H1 (cell line): Measurements from ENCODE around the gene SCFD1. TPM values are rescaled to one million over a fixed set of nuclear protein-coding genes. Genes with fewer than 3 reads are reported as not detected.
A peak's percentile ranks its signal among the peaks of the same experiment; 100 is the strongest.

Experiments
- CTCF ChIA-PET: fragments of 300-600 bp; sonication (Branson Sonifier 250); formaldehyde crosslinking; loops from one replicate; lab custom pipeline; 2021; ENCODE audit not compliant: partially characterized antibody; lab: Charles Lee
- POLR2A ChIA-PET: fragments of 300-600 bp; sonication (Branson Sonifier 250); formaldehyde crosslinking; loops from one replicate; lab custom pipeline; 2021; ENCODE audit warnings: inconsistent platforms; ENCODE audit not compliant: partially characterized antibody; lab: Charles Lee
- DNase-seq, 2 experiments: peaks; one replicate each; pipeline versions ENCODE4 v3.0.0 to v3.0.0-alpha.2; 2010 to 2022; ENCODE audit warnings: low spot score in 2 of 2, low read depth in 1 of 2, mixed read lengths in 1 of 2
- FAIRE-seq: peaks from 2 replicates; lab custom pipeline; 2011; peaks lifted over from hg19 to GRCh38; lab: Jason Lieb, UNC
- H2AFZ ChIP-seq: 2 replicates; pipeline ENCODE4 v1.8.1; 2012; ENCODE audit warnings: low read length, inconsistent platforms
- H2AK5ac ChIP-seq: 2 replicates; pipeline ENCODE4 v1.6.1; 2013; ENCODE audit warnings: low read depth, low read length
- H2BK120ac ChIP-seq: replicated peaks from 2 replicates; pipeline ENCODE3; 2013; ENCODE audit warnings: low read depth, low read length, inconsistent platforms
- H2BK12ac ChIP-seq: 2 replicates; pipeline ENCODE4 v1.6.1; 2013; ENCODE audit warnings: low read depth, low read length
- H2BK15ac ChIP-seq: 2 replicates; pipeline ENCODE4 v1.6.1; 2013; ENCODE audit warnings: low read length
- H2BK20ac ChIP-seq: 2 replicates; pipeline ENCODE4 v1.6.1; 2013; ENCODE audit warnings: low read length
- H2BK5ac ChIP-seq: 2 replicates; pipeline ENCODE4 v1.6.1; 2013; ENCODE audit warnings: low read depth, low read length
- H3K14ac ChIP-seq: 2 replicates; pipeline ENCODE4 v1.6.1; 2013; ENCODE audit warnings: inconsistent platforms; ENCODE audit not compliant: insufficient read length
- H3K18ac ChIP-seq: 2 replicates; pipeline ENCODE4 v1.6.1; 2013; ENCODE audit warnings: low read length; ENCODE audit errors: extremely low read depth
- H3K23ac ChIP-seq: 2 replicates; pipeline ENCODE4 v1.6.1; 2013; ENCODE audit warnings: inconsistent platforms; ENCODE audit not compliant: insufficient read length
- H3K23me2 ChIP-seq: 2 replicates; pipeline ENCODE4 v1.6.1; 2013; ENCODE audit warnings: low read depth, low read length
- H3K27ac ChIP-seq: 2 replicates; pipeline ENCODE4 v1.6.1; 2011; ENCODE audit warnings: low read depth, low read length, inconsistent platforms
- H3K27me3 ChIP-seq, 4 experiments: replicated peaks in 1 of 4; 1 replicate in 1 of 4; 2 replicates in 3 of 4; pipeline versions ENCODE4 v1.6.1 to v1.8.1; 2011 to 2013; ENCODE audit warnings: low read length in 3 of 4, mild to moderate bottlenecking in 3 of 4, inconsistent platforms in 2 of 4, mixed read lengths in 2 of 4, moderate library complexity in 1 of 4; ENCODE audit not compliant: control insufficient read depth in 3 of 4, insufficient read depth in 3 of 4; ENCODE audit errors: extremely low read depth in 1 of 4
- H3K36me3 ChIP-seq, 4 experiments: 2 replicates each; pipeline versions ENCODE4 v1.6.1 to v1.8.1; 2011 to 2013; ENCODE audit warnings: mild to moderate bottlenecking in 4 of 4, low read length in 3 of 4, moderate library complexity in 2 of 4, control low read depth in 1 of 4, inconsistent platforms in 1 of 4; ENCODE audit not compliant: insufficient read depth in 4 of 4, control insufficient read depth in 2 of 4
- H3K4ac ChIP-seq: replicated peaks from 2 replicates; pipeline ENCODE3; 2013; ENCODE audit warnings: low read length, low read depth, mixed read lengths, inconsistent platforms; ENCODE audit not compliant: insufficient read length
- H3K4me1 ChIP-seq, 4 experiments: replicated peaks in 1 of 4; 1 replicate in 1 of 4; 2 replicates in 3 of 4; pipeline versions ENCODE4 v1.6.1 to v1.8.1; 2011 to 2013; ENCODE audit warnings: low read length in 3 of 4, inconsistent platforms in 2 of 4, mixed read lengths in 1 of 4; ENCODE audit not compliant: insufficient read depth in 4 of 4, control insufficient read depth in 3 of 4
- H3K4me2 ChIP-seq, 2 experiments: 2 replicates each; pipeline versions ENCODE4 v1.6.1 to v1.8.1; 2011 to 2013; ENCODE audit warnings: low read depth in 2 of 2, low read length in 2 of 2, control low read depth in 1 of 2, inconsistent platforms in 1 of 2, mild to moderate bottlenecking in 1 of 2; ENCODE audit not compliant: insufficient read depth in 1 of 2
- H3K4me3 ChIP-seq, 4 experiments: fragments of 200-600, 300-600 bp in 1 of 4; sonication (generic), shearing (Covaris generic), sonication (Bioruptor Twin) in 1 of 4; 2 replicates each; pipeline versions ENCODE4 v1.5.1 to v1.8.1; 2011 to 2016; ENCODE audit warnings: low read length in 4 of 4, low read depth in 3 of 4, control low read depth in 2 of 4, inconsistent platforms in 2 of 4, mild to moderate bottlenecking in 2 of 4, mixed read lengths in 1 of 4, moderate library complexity in 1 of 4; ENCODE audit not compliant: insufficient read depth in 2 of 4; ENCODE audit errors: extremely low read depth in 1 of 4
- H3K56ac ChIP-seq: replicated peaks from 2 replicates; pipeline ENCODE3; 2013; ENCODE audit warnings: low read depth, mild to moderate bottlenecking, mixed read lengths, low read length, inconsistent platforms; ENCODE audit not compliant: insufficient read length
- H3K79me1 ChIP-seq: 2 replicates; pipeline ENCODE4 v1.6.1; 2013; ENCODE audit warnings: low read depth, low read length, control low read depth
- H3K79me2 ChIP-seq, 2 experiments: 2 replicates each; pipeline versions ENCODE4 v1.6.1 to v1.8.1; 2012 to 2013; ENCODE audit warnings: low read length in 2 of 2, mild to moderate bottlenecking in 2 of 2, inconsistent platforms in 1 of 2; ENCODE audit not compliant: insufficient read depth in 2 of 2, control insufficient read depth in 1 of 2
- H3K9ac ChIP-seq, 4 experiments: replicated peaks in 1 of 4; 1 replicate in 1 of 4; 2 replicates in 3 of 4; pipeline versions ENCODE4 v1.6.1 to v1.8.1; 2011 to 2013; ENCODE audit warnings: low read depth in 3 of 4, low read length in 3 of 4, control low read depth in 2 of 4, mild to moderate bottlenecking in 2 of 4, moderate library complexity in 2 of 4, inconsistent platforms in 1 of 4; ENCODE audit errors: extremely low read depth in 1 of 4
- H3K9me3 ChIP-seq, 2 experiments: 2 replicates each; pipeline versions ENCODE4 v1.6.1 to v1.8.1; 2012 to 2013; ENCODE audit warnings: mild to moderate bottlenecking in 2 of 2, moderate library complexity in 2 of 2, control low read depth in 1 of 2, inconsistent platforms in 1 of 2, low read depth in 1 of 2, low read length in 1 of 2, mixed read lengths in 1 of 2; ENCODE audit not compliant: insufficient read depth in 2 of 2
- H4K20me1 ChIP-seq, 2 experiments: replicated peaks in 1 of 2; 2 replicates each; pipeline versions ENCODE3 to v1.8.1; 2011 to 2013; ENCODE audit warnings: inconsistent platforms in 2 of 2, low read length in 2 of 2, mild to moderate bottlenecking in 1 of 2; ENCODE audit not compliant: insufficient read depth in 2 of 2, control insufficient read depth in 1 of 2
- H4K5ac ChIP-seq: 2 replicates; pipeline ENCODE4 v1.6.1; 2013; ENCODE audit warnings: low read length, low read depth, mixed read lengths, inconsistent platforms; ENCODE audit not compliant: insufficient read length
- H4K8ac ChIP-seq: 2 replicates; pipeline ENCODE4 v1.8.0; 2013; ENCODE audit warnings: mild to moderate bottlenecking, moderate library complexity, low read length, inconsistent platforms; ENCODE audit not compliant: insufficient read depth; ENCODE audit errors: extremely low read depth
- H4K91ac ChIP-seq: replicated peaks from 2 replicates; pipeline ENCODE3; 2013; ENCODE audit warnings: low read length, mixed read lengths, inconsistent platforms; ENCODE audit not compliant: insufficient read length
- BACH1 ChIP-seq: IDR thresholded peaks from 2 replicates; pipeline ENCODE4 v1.6.1; 2012; ENCODE audit warnings: low read length, improper control_type of control experiment
- CREB1 ChIP-seq: IDR thresholded peaks from 2 replicates; pipeline ENCODE4 v1.6.1; 2012; ENCODE audit warnings: inconsistent platforms
- EGR1 ChIP-seq: IDR thresholded peaks from 2 replicates; pipeline ENCODE4 v1.6.1; 2011; ENCODE audit warnings: low read depth, low read length, borderline replicate concordance
- HDAC6 ChIP-seq: IDR thresholded peaks from one replicate; pipeline ENCODE4 v1.7.1; 2012; ENCODE audit warnings: low read depth, mild to moderate bottlenecking, inconsistent platforms, low read length, moderate library complexity
- JUN ChIP-seq: IDR thresholded peaks from 2 replicates; pipeline ENCODE4 v1.6.1; 2011; ENCODE audit warnings: low read depth, mild to moderate bottlenecking, improper control_type of control experiment, low read length
- PHF8 ChIP-seq: fragments of 200-600 bp; sonication (generic); conservative IDR thresholded peaks from 2 replicates; pipeline ENCODE4 v1.7.1; 2012; ENCODE audit warnings: low read depth, mild to moderate bottlenecking, inconsistent platforms, low read length, moderate library complexity
- SIX5 ChIP-seq: IDR thresholded peaks from 2 replicates; pipeline ENCODE4 v1.6.1; 2011; ENCODE audit warnings: mild to moderate bottlenecking, low read depth, low read length
- SRF ChIP-seq: IDR thresholded peaks from 2 replicates; pipeline ENCODE4 v1.6.1; 2011; ENCODE audit warnings: mild to moderate bottlenecking, low read depth, low read length, moderate library complexity
- TEAD4 ChIP-seq: IDR thresholded peaks from 2 replicates; pipeline ENCODE4 v1.6.1; 2012; ENCODE audit warnings: low read depth, low read length, inconsistent platforms, mixed read lengths
- WGBS, 2 experiments: shearing (Covaris generic) in 1 of 2; methylation state at CpG; one replicate each; pipeline versions ENCODE4 v1.1.6 to v1.1.7; 2013 to 2015; ENCODE audit warnings: low lambda C conversion rate in 2 of 2, mixed read lengths in 2 of 2, inconsistent platforms in 1 of 2, low coverage in 1 of 2, missing lambda C conversion rate in 1 of 2; ENCODE audit not compliant: insufficient replicate concordance in 2 of 2, insufficient coverage in 1 of 2, insufficient read length in 1 of 2; ENCODE audit errors: extremely low coverage in 1 of 2, missing lambda C conversion rate in 1 of 2; 5-methylcytosine and 5-hydroxymethylcytosine counted together
- polyA plus RNA-seq, 7 experiments: library from polyadenylated mRNA; depleted of rRNA in 3 of 7; stranded (reverse) in 5 of 7; unstranded in 2 of 7; fragments of >200 nt in 5 of 7; fragments of 200-250 nt in 2 of 7; gene quantifications; 1 replicate in 5 of 7; 2 replicates in 1 of 7; 4 replicates in 1 of 7; pipeline versions ENCODE4 v1.2.1 to v1.2.3, GENCODE V29; 2011 to 2013; ENCODE audit warnings: missing spikeins in 2 of 7, mixed read lengths in 2 of 7
- total RNA-seq: library from RNA; stranded (reverse); fragmentation: NEBNext Ultra II Directional; extraction: Animal tissue kit (Norgen Biotek cat#: 25700); gene quantifications from 2 replicates; pipeline ENCODE4 v1.2.1, GENCODE V29; 2021
- TF ChIP-seq, protein P1 (sequence below): IDR thresholded peaks from 2 replicates; pipeline ENCODE4 v1.6.1; 2011; ENCODE audit warnings: low read length, improper control_type of control experiment
- TF ChIP-seq, protein P2 (sequence below): IDR thresholded peaks from 2 replicates; pipeline ENCODE4 v1.6.1; 2012; ENCODE audit warnings: inconsistent platforms

Gene SCFD1
- total and polyA plus RNA-seq, 2 of the 8 experiments (the other 6 are each of a cell fraction or from before 2014, with no cell fraction given): 32.8 to 64.5 TPM

DNA sequence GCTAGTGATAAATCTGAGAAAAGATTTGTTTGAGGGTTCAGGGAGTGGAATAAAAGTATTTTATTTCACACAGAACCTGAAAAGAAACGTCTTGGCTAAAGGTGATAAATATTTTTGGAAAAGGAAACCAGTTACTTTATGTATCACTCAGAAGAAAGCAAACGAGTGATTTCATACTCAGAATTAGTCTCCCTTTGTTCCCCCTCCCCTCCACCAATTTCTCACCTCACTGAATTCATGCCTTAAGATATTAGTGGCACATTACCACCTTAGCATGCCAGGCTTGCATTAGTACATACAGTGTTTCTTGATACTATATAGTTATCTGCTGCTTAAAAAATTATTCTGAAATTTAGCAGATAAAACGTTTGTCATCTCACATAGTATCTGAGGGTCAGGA is 35.0 kb upstream of the SCFD1 start:
- Histone ChIP-seq H2AK5ac (no peak overlapping the region), H2BK120ac (no peak overlapping the region), H3K79me2 (peaks cover 11 to 73% of the 10 kb centered on the region in 2 experiments), H4K8ac (no peak overlapping the region), H3K79me1 (no peaks in the 10 kb centered on the region; the same call in 1 of the 2 replicates), H3K56ac (no peak overlapping the region), H2AFZ (no peak overlapping the region), H3K23ac (no peak overlapping the region), H2BK5ac (no peak overlapping the region), H3K23me2 (no peaks in the 10 kb centered on the region), H3K4me3 (no peak overlapping the region), H4K5ac (no peak overlapping the region), H2BK20ac (no peak overlapping the region), H2BK12ac (no peak overlapping the region), H3K9me3 (peaks cover 5% of the 10 kb centered on the region in 2 experiments; a peak in 1 of 4 replicates), H3K18ac (no peak overlapping the region), H3K14ac (no peak overlapping the region), H4K91ac (no peak overlapping the region), H3K4me1 (no peaks in the 10 kb centered on the region), H3K27ac (no peak overlapping the region), H3K27me3 (peaks cover 0 to 1% (median 0%) of the 10 kb centered on the region in 4 experiments; a peak in 1 of 7 replicates), H2BK15ac (no peak overlapping the region), H4K20me1 (peaks cover 0 to 4% of the 10 kb centered on the region in 2 experiments), H3K9ac (no peak overlapping the region), H3K4ac (no peak overlapping the region), H3K4me2 (no peak overlapping the region), H3K36me3 (peaks cover 2 to 37% (median 20%) of the 10 kb centered on the region in 4 experiments; a peak in 6 of 8 replicates)
- FAIRE-seq (peak; percentile 39), DNase-seq (no peak)
- WGBS, 2 experiments: 80% methylated on average over 3 of the region's 3 CpGs; no CpG with 5 or more reads in 1 of the 2 experiments
- POLR2A ChIA-PET: no interaction called here
- CTCF ChIA-PET: no interaction called here
- TF ChIP-seq PHF8: no peak
- TF ChIP-seq, protein P1, sequence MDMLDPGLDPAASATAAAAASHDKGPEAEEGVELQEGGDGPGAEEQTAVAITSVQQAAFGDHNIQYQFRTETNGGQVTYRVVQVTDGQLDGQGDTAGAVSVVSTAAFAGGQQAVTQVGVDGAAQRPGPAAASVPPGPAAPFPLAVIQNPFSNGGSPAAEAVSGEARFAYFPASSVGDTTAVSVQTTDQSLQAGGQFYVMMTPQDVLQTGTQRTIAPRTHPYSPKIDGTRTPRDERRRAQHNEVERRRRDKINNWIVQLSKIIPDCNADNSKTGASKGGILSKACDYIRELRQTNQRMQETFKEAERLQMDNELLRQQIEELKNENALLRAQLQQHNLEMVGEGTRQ: no peak
- TF ChIP-seq, protein P2, sequence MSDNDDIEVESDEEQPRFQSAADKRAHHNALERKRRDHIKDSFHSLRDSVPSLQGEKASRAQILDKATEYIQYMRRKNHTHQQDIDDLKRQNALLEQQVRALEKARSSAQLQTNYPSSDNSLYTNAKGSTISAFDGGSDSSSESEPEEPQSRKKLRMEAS: no peak
- TF ChIP-seq SIX5: no peak
- no peak for TF ChIP-seq JUN
- TF ChIP-seq BACH1: no peak
- TF ChIP-seq TEAD4: no peak
- TF ChIP-seq HDAC6: no peak
- TF ChIP-seq EGR1: no peak
- TF ChIP-seq SRF: no peak
- TF ChIP-seq CREB1: no peak
